ENCODE data around the gene DDRGK1.

Gene DDRGK1

DNA sequence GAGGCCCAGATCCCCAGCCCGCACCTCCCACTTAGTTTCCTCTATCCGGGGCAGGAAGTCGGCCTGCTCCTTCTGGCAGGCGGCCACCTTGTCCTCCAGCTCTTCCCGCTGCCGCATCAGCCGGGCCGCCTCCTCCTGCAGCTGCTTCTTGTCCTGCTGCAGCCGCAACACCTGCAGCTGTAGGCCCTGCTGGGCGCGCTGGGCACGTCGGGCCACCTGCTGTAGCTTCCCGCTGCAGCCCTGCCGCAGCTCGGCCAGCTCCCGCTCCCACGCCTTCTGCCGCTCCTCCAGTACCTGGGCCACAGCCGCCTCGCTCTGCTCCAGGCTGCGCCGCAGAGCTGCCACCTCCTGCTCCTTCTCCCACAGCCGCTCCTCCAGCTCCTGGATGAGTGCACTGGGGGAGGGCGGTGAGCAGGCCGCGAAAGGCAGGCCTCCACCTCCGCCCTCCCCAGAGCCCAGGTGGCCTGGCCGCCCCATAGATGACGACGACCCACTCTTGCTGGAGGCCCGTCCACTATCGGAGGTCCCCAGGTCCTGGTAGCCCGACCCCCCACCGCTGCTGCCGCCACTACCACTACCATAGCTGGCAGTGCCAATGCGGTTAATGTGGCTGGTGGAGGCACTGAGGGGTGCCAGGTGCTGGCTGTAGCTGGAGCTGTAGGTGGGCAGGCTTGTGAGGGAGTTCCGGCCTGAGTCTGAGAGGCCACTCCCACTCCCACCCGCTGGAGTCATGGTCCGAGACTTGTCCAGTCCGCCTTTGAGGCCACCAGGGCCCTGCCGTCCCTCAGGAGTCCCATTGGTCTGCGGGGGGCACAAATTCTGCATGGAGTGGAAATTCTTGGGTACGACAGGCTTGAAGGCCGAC is 38.8 kb downstream of the DDRGK1 start:
- Histone ChIP-seq H3K27me3 (ENCODE audit: insufficient read depth, low read length) (peaks cover 21% of the 10 kb centered on the region), H3K4me1 (ENCODE audit: insufficient read depth, low read length) (peaks cover 8% of the 10 kb centered on the region; the same call in 1 of the 2 replicates), H3K4me3 (ENCODE audit: low read length) (no peak overlapping the region), H3K9ac (ENCODE audit: low read depth, low read length) (no peak overlapping the region), H3K27ac (ENCODE audit: low read length) (no peak overlapping the region), H3K36me3 (ENCODE audit: insufficient read depth, low read depth, low read length) (no peaks in the 10 kb centered on the region), H3K9me3 (ENCODE audit: insufficient read depth, low read depth, low read length) (no peaks in the 10 kb centered on the region)

DNA sequence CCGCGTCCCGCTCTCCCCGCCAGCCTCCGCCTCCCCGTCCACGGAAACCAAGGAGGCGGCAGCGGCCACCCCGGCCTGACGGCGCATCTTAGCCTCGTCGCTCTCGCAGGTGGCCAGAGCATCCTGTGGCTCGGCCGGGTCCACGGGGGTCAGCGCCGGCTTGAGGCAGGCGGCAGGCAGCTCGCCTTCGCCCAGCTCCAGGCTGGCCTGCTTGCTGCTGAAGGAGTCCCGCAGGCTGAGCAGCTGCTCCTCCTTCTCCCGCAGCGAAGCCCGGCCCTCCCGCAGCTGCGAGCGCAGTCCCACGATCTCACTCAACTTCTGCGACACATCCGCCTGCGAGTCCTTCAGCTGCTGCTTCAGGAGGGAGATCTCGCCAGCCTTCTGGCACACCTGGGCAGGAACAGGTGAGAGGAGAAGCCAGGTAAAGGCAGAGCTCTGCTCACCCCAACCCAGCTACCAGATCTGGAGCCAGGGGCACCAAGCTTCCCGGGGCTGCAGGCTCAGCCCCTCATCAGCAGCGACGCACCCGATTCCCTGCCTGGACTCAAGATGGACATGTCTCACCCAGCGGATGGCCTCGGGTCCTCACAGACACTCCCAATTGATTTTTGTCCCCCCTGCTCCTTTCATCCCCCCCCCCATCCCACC is 39.6 kb downstream of the DDRGK1 start:
- no peak overlapping the region for H3K27ac ChIP-seq (ENCODE audit: low read length)
- H3K4me1 ChIP-seq (ENCODE audit: insufficient read depth, low read length), result peaks cover 8% of the 10 kb centered on the region; the same call in 1 of the 2 replicates
- H3K27me3 ChIP-seq (ENCODE audit: insufficient read depth, low read length), result peaks cover 21% of the 10 kb centered on the region
- H3K9me3 ChIP-seq (ENCODE audit: insufficient read depth, low read depth, low read length), result no peaks in the 10 kb centered on the region
- H3K4me3 ChIP-seq (ENCODE audit: low read length), result no peak overlapping the region
- H3K36me3 ChIP-seq (ENCODE audit: insufficient read depth, low read depth, low read length), result no peaks in the 10 kb centered on the region
- H3K9ac ChIP-seq (ENCODE audit: low read depth, low read length), result no peak overlapping the region

GRCh38 chr20:3164043-3164762 is 40.3 kb downstream of the DDRGK1 start:
- no peak overlapping the region for H3K27ac ChIP-seq (ENCODE audit: low read length)
- H3K9me3 ChIP-seq (ENCODE audit: insufficient read depth, low read depth, low read length), result no peaks in the 10 kb centered on the region
- no peaks in the 10 kb centered on the region for H3K36me3 ChIP-seq (ENCODE audit: insufficient read depth, low read depth, low read length)
- H3K9ac ChIP-seq (ENCODE audit: low read depth, low read length), result no peak overlapping the region
- H3K4me1 ChIP-seq (ENCODE audit: insufficient read depth, low read length), result peaks cover 8% of the 10 kb centered on the region; the same call in 1 of the 2 replicates
- H3K4me3 ChIP-seq (ENCODE audit: low read length), result no peak overlapping the region
- H3K27me3 ChIP-seq (ENCODE audit: insufficient read depth, low read length), result peaks cover 19% of the 10 kb centered on the region

GRCh38 chr20:3163099-3164042 is 41.1 kb downstream of the DDRGK1 start:
- Histone ChIP-seq H3K4me3 (ENCODE audit: low read length) (no peak overlapping the region), H3K27ac (ENCODE audit: low read length) (no peak overlapping the region), H3K4me1 (ENCODE audit: insufficient read depth, low read length) (peaks cover 2% of the 10 kb centered on the region; the same call in 1 of the 2 replicates), H3K9me3 (ENCODE audit: insufficient read depth, low read depth, low read length) (no peaks in the 10 kb centered on the region), H3K27me3 (ENCODE audit: insufficient read depth, low read length) (peaks cover 11% of the 10 kb centered on the region), H3K9ac (ENCODE audit: low read depth, low read length) (no peak overlapping the region), H3K36me3 (ENCODE audit: insufficient read depth, low read depth, low read length) (no peaks in the 10 kb centered on the region)

GRCh38 chr20:3162080-3162611 is 42.3 kb downstream of the DDRGK1 start:
- Histone ChIP-seq H3K27ac (ENCODE audit: low read length) (no peak overlapping the region), H3K9me3 (ENCODE audit: insufficient read depth, low read depth, low read length) (no peaks in the 10 kb centered on the region), H3K36me3 (ENCODE audit: insufficient read depth, low read depth, low read length) (no peaks in the 10 kb centered on the region), H3K4me1 (ENCODE audit: insufficient read depth, low read length) (no peaks in the 10 kb centered on the region), H3K4me3 (ENCODE audit: low read length) (no peak overlapping the region), H3K9ac (ENCODE audit: low read depth, low read length) (no peak overlapping the region), H3K27me3 (ENCODE audit: insufficient read depth, low read length) (0 out of 2 replicates have a peak, but pooled peaks cover 1% of the 10 kb centered on the region)

- no peaks in the 10 kb centered on the region for H3K27me3 ChIP-seq (ENCODE audit: insufficient read depth, low read length)
- no peaks in the 10 kb centered on the region for H3K4me1 ChIP-seq (ENCODE audit: insufficient read depth, low read length)
- no peak overlapping the region for H3K4me3 ChIP-seq (ENCODE audit: low read length)
- H3K27ac ChIP-seq (ENCODE audit: low read length), result no peak overlapping the region
- no peaks in the 10 kb centered on the region for H3K36me3 ChIP-seq (ENCODE audit: insufficient read depth, low read depth, low read length)
- no peak overlapping the region for H3K9ac ChIP-seq (ENCODE audit: low read depth, low read length)
- H3K9me3 ChIP-seq (ENCODE audit: insufficient read depth, low read depth, low read length), result no peaks in the 10 kb centered on the region
These were observed 43.0 kb downstream of the DDRGK1 start for GRCh38 chr20:3161316-3162079.

GRCh38 chr20:3160418-3160817 is 44.1 kb downstream of the DDRGK1 start:
- Histone ChIP-seq H3K27me3 (ENCODE audit: insufficient read depth, low read length) (no peaks in the 10 kb centered on the region), H3K27ac (ENCODE audit: low read length) (no peak overlapping the region), H3K9me3 (ENCODE audit: insufficient read depth, low read depth, low read length) (no peaks in the 10 kb centered on the region), H3K9ac (ENCODE audit: low read depth, low read length) (peak overlapping the region; percentile 66; the same call in 1 of the 2 replicates), H3K36me3 (ENCODE audit: insufficient read depth, low read depth, low read length) (peaks cover 4% of the 10 kb centered on the region; the same call in 1 of the 2 replicates), H3K4me1 (ENCODE audit: insufficient read depth, low read length) (no peaks in the 10 kb centered on the region), H3K4me3 (ENCODE audit: low read length) (peak overlapping the region; percentile 100)

GRCh38 chr20:3158968-3159431 is 45.5 kb downstream of the DDRGK1 start:
- Histone ChIP-seq H3K36me3 (ENCODE audit: insufficient read depth, low read depth, low read length) (peaks cover 14% of the 10 kb centered on the region; the same call in 1 of the 2 replicates), H3K4me1 (ENCODE audit: insufficient read depth, low read length) (no peaks in the 10 kb centered on the region), H3K9me3 (ENCODE audit: insufficient read depth, low read depth, low read length) (no peaks in the 10 kb centered on the region), H3K9ac (ENCODE audit: low read depth, low read length) (peak overlapping the region; percentile 98), H3K4me3 (ENCODE audit: low read length) (peak overlapping the region; percentile 100), H3K27ac (ENCODE audit: low read length) (peak overlapping the region; percentile 46), H3K27me3 (ENCODE audit: insufficient read depth, low read length) (no peaks in the 10 kb centered on the region)

GRCh38 chr20:3157817-3158216 is 46.7 kb downstream of the DDRGK1 start:
- peak overlapping the region; percentile 30; the same call in 1 of the 2 replicates for H3K4me3 ChIP-seq (ENCODE audit: low read length)
- no peaks in the 10 kb centered on the region for H3K27me3 ChIP-seq (ENCODE audit: insufficient read depth, low read length)
- H3K27ac ChIP-seq (ENCODE audit: low read length), result no peak overlapping the region
- H3K36me3 ChIP-seq (ENCODE audit: insufficient read depth, low read depth, low read length), result peaks cover 23% of the 10 kb centered on the region; the same call in 1 of the 2 replicates
- no peaks in the 10 kb centered on the region for H3K9me3 ChIP-seq (ENCODE audit: insufficient read depth, low read depth, low read length)
- H3K9ac ChIP-seq (ENCODE audit: low read depth, low read length), result no peak overlapping the region
- no peaks in the 10 kb centered on the region for H3K4me1 ChIP-seq (ENCODE audit: insufficient read depth, low read length)
